ENCODE data around the gene REEP3. TPM values are rescaled to one million over a fixed set of nuclear protein-coding genes. Genes with fewer than 3 reads are reported as not detected.
"Not testable (repeated sequence)": the region's sequence is repeated elsewhere in the genome, so short reads cannot be mapped to it uniquely, and the experiment has no call there.

REEP3 gene
- polyA plus RNA-seq, 4 donors: 9.8 to 46.3 (median 21.4) TPM

- no peaks in the 10 kb centered on the region for H3K9me3 ChIP-seq (ENCODE audit: control insufficient read depth in 2 of 2, insufficient read depth in 1 of 2, low read depth in 1 of 2, low read length in 1 of 2)
- DNase-seq: no peak
- H3K27me3 ChIP-seq (ENCODE audit: control insufficient read depth in 3 of 3, insufficient read depth in 3 of 3, low read length in 3 of 3): no peaks in the 10 kb centered on the region
- H3K36me3 ChIP-seq (ENCODE audit: control insufficient read depth in 3 of 3, insufficient read depth in 2 of 3, low read depth in 1 of 3, low read length in 3 of 3): no peaks in the 10 kb centered on the region
- H3K4me3 ChIP-seq (ENCODE audit: low read depth in 1 of 3, low read length in 3 of 3): no peak overlapping the region
- 93 to 94% (median 93%) methylated on average over 13 of the region's 13 CpGs for WGBS, 3 donors
- FAIRE-seq: no peak
- H3K4me1 ChIP-seq (ENCODE audit: control insufficient read depth in 3 of 3, insufficient read depth in 2 of 3, low read depth in 1 of 3, low read length in 2 of 3): no peaks in the 10 kb centered on the region
- no peak overlapping the region for H3K27ac ChIP-seq (ENCODE audit: low read depth in 1 of 3, low read length in 2 of 3)
Measured at GRCh38 chr10:63664341-63664885, 143.2 kb downstream of the REEP3 start.

GRCh38 chr10:63665006-63665580 is 143.9 kb downstream of the REEP3 start:
- not testable (repeated sequence) for DNase-seq; H3K27me3 ChIP-seq (ENCODE audit: control insufficient read depth in 3 of 3, insufficient read depth in 3 of 3, low read length in 3 of 3); H3K27ac ChIP-seq (ENCODE audit: low read depth in 1 of 3, low read length in 2 of 3); H3K4me1 ChIP-seq (ENCODE audit: control insufficient read depth in 3 of 3, insufficient read depth in 2 of 3, low read depth in 1 of 3, low read length in 2 of 3); H3K9me3 ChIP-seq (ENCODE audit: control insufficient read depth in 2 of 2, insufficient read depth in 1 of 2, low read depth in 1 of 2, low read length in 1 of 2); FAIRE-seq; H3K36me3 ChIP-seq (ENCODE audit: control insufficient read depth in 3 of 3, insufficient read depth in 2 of 3, low read depth in 1 of 3, low read length in 3 of 3); H3K4me3 ChIP-seq (ENCODE audit: low read depth in 1 of 3, low read length in 3 of 3)
- WGBS, 3 donors: 91 to 93% (median 93%) methylated on average over 10 of the region's 10 CpGs

GRCh38 chr10:63665670-63666134 is 144.5 kb downstream of the REEP3 start:
- FAIRE-seq (no peak), DNase-seq (no peak)
- Histone ChIP-seq H3K9me3 (ENCODE audit: control insufficient read depth in 2 of 2, insufficient read depth in 1 of 2, low read depth in 1 of 2, low read length in 1 of 2) (no peaks in the 10 kb centered on the region), H3K4me1 (ENCODE audit: control insufficient read depth in 3 of 3, insufficient read depth in 2 of 3, low read depth in 1 of 3, low read length in 2 of 3) (no peaks in the 10 kb centered on the region), H3K4me3 (ENCODE audit: low read depth in 1 of 3, low read length in 3 of 3) (no peak overlapping the region), H3K27ac (ENCODE audit: low read depth in 1 of 3, low read length in 2 of 3) (no peak overlapping the region), H3K36me3 (ENCODE audit: control insufficient read depth in 3 of 3, insufficient read depth in 2 of 3, low read depth in 1 of 3, low read length in 3 of 3) (no peaks in the 10 kb centered on the region), H3K27me3 (ENCODE audit: control insufficient read depth in 3 of 3, insufficient read depth in 3 of 3, low read length in 3 of 3) (no peaks in the 10 kb centered on the region)
- WGBS, 3 donors: 78 to 94% (median 89%) methylated on average over 4 of the region's 4 CpGs

GRCh38 chr10:63666836-63667383 is 145.7 kb downstream of the REEP3 start:
- H3K4me1 ChIP-seq (ENCODE audit: control insufficient read depth in 3 of 3, insufficient read depth in 2 of 3, low read depth in 1 of 3, low read length in 2 of 3): no peaks in the 10 kb centered on the region
- FAIRE-seq (no peak), DNase-seq (no peak)
- H3K36me3 ChIP-seq (ENCODE audit: control insufficient read depth in 3 of 3, insufficient read depth in 2 of 3, low read depth in 1 of 3, low read length in 3 of 3): no peaks in the 10 kb centered on the region
- H3K27me3 ChIP-seq (ENCODE audit: control insufficient read depth in 3 of 3, insufficient read depth in 3 of 3, low read length in 3 of 3): no peaks in the 10 kb centered on the region
- H3K9me3 ChIP-seq (ENCODE audit: control insufficient read depth in 2 of 2, insufficient read depth in 1 of 2, low read depth in 1 of 2, low read length in 1 of 2): no peaks in the 10 kb centered on the region
- H3K4me3 ChIP-seq (ENCODE audit: low read depth in 1 of 3, low read length in 3 of 3): no peak overlapping the region
- WGBS, 3 donors: 46 to 76% (median 74%) methylated on average over 4 of the region's 4 CpGs
- H3K27ac ChIP-seq (ENCODE audit: low read depth in 1 of 3, low read length in 2 of 3): peak overlapping the region in 1 of 3 donors; percentile 49

GRCh38 chr10:63667596-63668480 is 146.6 kb downstream of the REEP3 start:
- FAIRE-seq (no peak), DNase-seq (no peak)
- H3K4me1 ChIP-seq (ENCODE audit: control insufficient read depth in 3 of 3, insufficient read depth in 2 of 3, low read depth in 1 of 3, low read length in 2 of 3): no peaks in the 10 kb centered on the region
- no peak overlapping the region for H3K4me3 ChIP-seq (ENCODE audit: low read depth in 1 of 3, low read length in 3 of 3)
- no peaks in the 10 kb centered on the region for H3K9me3 ChIP-seq (ENCODE audit: control insufficient read depth in 2 of 2, insufficient read depth in 1 of 2, low read depth in 1 of 2, low read length in 1 of 2)
- 93 to 100% (median 96%) methylated on average over 3 of the region's 3 CpGs for WGBS, 3 donors
- no peak overlapping the region for H3K27ac ChIP-seq (ENCODE audit: low read depth in 1 of 3, low read length in 2 of 3)
- H3K27me3 ChIP-seq (ENCODE audit: control insufficient read depth in 3 of 3, insufficient read depth in 3 of 3, low read length in 3 of 3): no peaks in the 10 kb centered on the region
- H3K36me3 ChIP-seq (ENCODE audit: control insufficient read depth in 3 of 3, insufficient read depth in 2 of 3, low read depth in 1 of 3, low read length in 3 of 3): no peaks in the 10 kb centered on the region

- Histone ChIP-seq H3K27me3 (ENCODE audit: control insufficient read depth in 3 of 3, insufficient read depth in 3 of 3, low read length in 3 of 3) (no peaks in the 10 kb centered on the region), H3K4me3 (ENCODE audit: low read depth in 1 of 3, low read length in 3 of 3) (no peak overlapping the region), H3K36me3 (ENCODE audit: control insufficient read depth in 3 of 3, insufficient read depth in 2 of 3, low read depth in 1 of 3, low read length in 3 of 3) (no peaks in the 10 kb centered on the region), H3K27ac (ENCODE audit: low read depth in 1 of 3, low read length in 2 of 3) (peak overlapping the region in 1 of 3 donors; percentile 71), H3K4me1 (ENCODE audit: control insufficient read depth in 3 of 3, insufficient read depth in 2 of 3, low read depth in 1 of 3, low read length in 2 of 3) (no peaks in the 10 kb centered on the region), H3K9me3 (ENCODE audit: control insufficient read depth in 2 of 2, insufficient read depth in 1 of 2, low read depth in 1 of 2, low read length in 1 of 2) (no peaks in the 10 kb centered on the region)
- DNase-seq (no peak), FAIRE-seq (no peak)
- WGBS, 3 donors: 66 to 87% (median 79%) methylated on average over 10 of the region's 10 CpGs
Measured at GRCh38 chr10:63670291-63670898, 149.2 kb downstream of the REEP3 start.

- Histone ChIP-seq H3K9me3 (ENCODE audit: control insufficient read depth in 2 of 2, insufficient read depth in 1 of 2, low read depth in 1 of 2, low read length in 1 of 2) (no peaks in the 10 kb centered on the region), H3K27me3 (ENCODE audit: control insufficient read depth in 3 of 3, insufficient read depth in 3 of 3, low read length in 3 of 3) (no peaks in the 10 kb centered on the region), H3K27ac (ENCODE audit: low read depth in 1 of 3, low read length in 2 of 3) (no peak overlapping the region), H3K4me1 (ENCODE audit: control insufficient read depth in 3 of 3, insufficient read depth in 2 of 3, low read depth in 1 of 3, low read length in 2 of 3) (no peaks in the 10 kb centered on the region), H3K36me3 (ENCODE audit: control insufficient read depth in 3 of 3, insufficient read depth in 2 of 3, low read depth in 1 of 3, low read length in 3 of 3) (no peaks in the 10 kb centered on the region), H3K4me3 (ENCODE audit: low read depth in 1 of 3, low read length in 3 of 3) (no peak overlapping the region)
- DNase-seq: no peak
- no peak for FAIRE-seq
- 26 to 36% (median 33%) methylated on average over 2 of the region's 2 CpGs for WGBS, 3 donors
Measured at GRCh38 chr10:63671317-63671937, 150.2 kb downstream of the REEP3 start.

GRCh38 chr10:63672491-63672890 is 151.3 kb downstream of the REEP3 start:
- Histone ChIP-seq H3K27ac (ENCODE audit: low read depth in 1 of 3, low read length in 2 of 3) (peak overlapping the region in 1 of 3 donors; percentile 64), H3K27me3 (ENCODE audit: control insufficient read depth in 3 of 3, insufficient read depth in 3 of 3, low read length in 3 of 3) (no peaks in the 10 kb centered on the region), H3K4me1 (ENCODE audit: control insufficient read depth in 3 of 3, insufficient read depth in 2 of 3, low read depth in 1 of 3, low read length in 2 of 3) (no peaks in the 10 kb centered on the region), H3K36me3 (ENCODE audit: control insufficient read depth in 3 of 3, insufficient read depth in 2 of 3, low read depth in 1 of 3, low read length in 3 of 3) (no peaks in the 10 kb centered on the region), H3K4me3 (ENCODE audit: low read depth in 1 of 3, low read length in 3 of 3) (no peak overlapping the region), H3K9me3 (ENCODE audit: control insufficient read depth in 2 of 2, insufficient read depth in 1 of 2, low read depth in 1 of 2, low read length in 1 of 2) (no peaks in the 10 kb centered on the region)
- DNase-seq: no peak
- WGBS, 3 donors: 83 to 88% (median 87%) methylated on average over 3 of the region's 3 CpGs
- no peak for FAIRE-seq

Data from small intestine (tissue), 7 donors.